Type B pancreatic cell (in vitro differentiated cells): ENCODE data around the gene LRBA. TPM values are rescaled to one million over a fixed set of nuclear protein-coding genes. Genes with fewer than 3 reads are reported as not detected.

Experiments
- DNase-seq: peaks from one replicate; pipeline ENCODE4 v3.0.0; 2021; ENCODE audit warnings: mixed read lengths; ENCODE audit not compliant: unreplicated experiment; ENCODE audit errors: extremely low spot score
- H3K27ac Mint-ChIP-seq: 2 replicates; pipeline ENCODE4 v1.8.0; 2021; ENCODE audit warnings: mild to moderate bottlenecking, mixed read lengths
- H3K27me3 Mint-ChIP-seq: 2 replicates; pipeline ENCODE4 v1.8.0; 2021; ENCODE audit warnings: mixed read lengths
- H3K36me3 Mint-ChIP-seq: 2 replicates; pipeline ENCODE4 v1.8.0; 2021; ENCODE audit warnings: mixed read lengths
- H3K4me1 Mint-ChIP-seq: one replicate; pipeline ENCODE4 v1.8.0; 2021; ENCODE audit warnings: mixed read lengths; ENCODE audit not compliant: unreplicated experiment
- H3K4me3 Mint-ChIP-seq: 2 replicates; pipeline ENCODE4 v1.8.0; 2021; ENCODE audit warnings: mild to moderate bottlenecking, mixed read lengths
- H3K9me3 Mint-ChIP-seq: 2 replicates; pipeline ENCODE4 v1.8.0; 2021; ENCODE audit warnings: mixed read lengths
- CTCF ChIP-seq: fragments of 200-600 bp; sonication (generic); conservative IDR thresholded peaks from 2 replicates; pipeline ENCODE4 v1.5.0; 2021; ENCODE audit warnings: antibody characterized with exemption, mild to moderate bottlenecking
- total RNA-seq: library from RNA; stranded (reverse); gene quantifications from 2 replicates; pipeline ENCODE4 v1.2.1, GENCODE V29; 2021; ENCODE audit warnings: low replicate concordance

The LRBA gene
- total RNA-seq, 1 donor from 2014 or later: 64.5 TPM

- Mint-ChIP-seq H3K4me3 (no peak overlapping the region), H3K4me1 (peaks cover 5% of the 10 kb centered on the region), H3K27me3 (no peaks in the 10 kb centered on the region)
Observed at GRCh38 chr4:150814873-150815272, 200.2 kb downstream of the LRBA start.

GRCh38 chr4:150805183-150806025, 209.7 kb downstream of the LRBA start:
- Mint-ChIP-seq H3K9me3 (no peaks in the 10 kb centered on the region), H3K27ac (no peak overlapping the region), H3K27me3 (no peaks in the 10 kb centered on the region), H3K4me1 (no peaks in the 10 kb centered on the region), H3K36me3 (peaks cover 10% of the 10 kb centered on the region), H3K4me3 (no peak overlapping the region)
- no peak for DNase-seq
- no peak for TF ChIP-seq CTCF

More at GRCh38 chr4:150814873-150815272, 200.2 kb downstream of the LRBA start:
- Mint-ChIP-seq H3K9me3 (no peaks in the 10 kb centered on the region), H3K27ac (no peak overlapping the region), H3K36me3 (peaks cover 13% of the 10 kb centered on the region)
- DNase-seq: no peak
- no peak for TF ChIP-seq CTCF

- no peak overlapping the region for H3K4me3 Mint-ChIP-seq
- peaks cover 3% of the 10 kb centered on the region for H3K4me1 Mint-ChIP-seq
- no peak for TF ChIP-seq CTCF
- peaks cover 15% of the 10 kb centered on the region for H3K36me3 Mint-ChIP-seq
- no peaks in the 10 kb centered on the region for H3K9me3 Mint-ChIP-seq
- no peak for DNase-seq
- no peak overlapping the region for H3K27ac Mint-ChIP-seq
- no peaks in the 10 kb centered on the region for H3K27me3 Mint-ChIP-seq
Observed at GRCh38 chr4:150801833-150802232, 213.3 kb downstream of the LRBA start.

GRCh38 chr4:150799207-150799606, 215.9 kb downstream of the LRBA start:
- Mint-ChIP-seq H3K36me3 (peaks cover 12% of the 10 kb centered on the region), H3K27ac (no peak overlapping the region), H3K9me3 (no peaks in the 10 kb centered on the region), H3K4me1 (peaks cover 3% of the 10 kb centered on the region), H3K4me3 (no peak overlapping the region), H3K27me3 (no peaks in the 10 kb centered on the region)
- peak; percentile 41 for TF ChIP-seq CTCF
- DNase-seq: no peak

- Mint-ChIP-seq H3K27ac (no peak overlapping the region), H3K9me3 (no peaks in the 10 kb centered on the region), H3K4me1 (peaks cover 3% of the 10 kb centered on the region), H3K27me3 (no peaks in the 10 kb centered on the region), H3K4me3 (no peak overlapping the region), H3K36me3 (no peaks in the 10 kb centered on the region)
- DNase-seq: no peak
- TF ChIP-seq CTCF: no peak
Observed at GRCh38 chr4:150794706-150795105, 220.4 kb downstream of the LRBA start.
